Keratinocyte (primary cell): ENCODE data around the gene LSP1. TPM values are rescaled to one million over a fixed set of nuclear protein-coding genes. Genes with fewer than 3 reads are reported as not detected.
A peak's percentile ranks its signal among the peaks of the same experiment; 100 is the strongest.

Experiments
- DNase-seq: peaks from one replicate; pipeline ENCODE4 v3.0.0-alpha.2; 2011; ENCODE audit warnings: low read depth, missing footprints, low spot score
- FAIRE-seq: peaks from 2 replicates; lab custom pipeline; 2011; peaks lifted over from hg19 to GRCh38; lab: Jason Lieb, UNC
- H2AFZ ChIP-seq: 2 replicates; pipeline ENCODE4 v1.6.0; 2012; ENCODE audit warnings: low read length, control low read depth, inconsistent platforms; ENCODE audit not compliant: control insufficient read depth
- H3K27ac ChIP-seq: 2 replicates; pipeline ENCODE4 v1.5.1; 2011; ENCODE audit warnings: low read length; ENCODE audit not compliant: control insufficient read depth, insufficient read depth
- H3K27me3 ChIP-seq: 3 replicates; pipeline ENCODE4 v1.6.0; 2011; ENCODE audit warnings: low read length; ENCODE audit not compliant: control insufficient read depth, insufficient read depth; ENCODE audit errors: extremely low read depth
- H3K36me3 ChIP-seq, 2 experiments: 2 replicates in 1 of 2; 3 replicates in 1 of 2; pipeline ENCODE4 v1.5.1; 2011; ENCODE audit warnings: low read length in 2 of 2, mild to moderate bottlenecking in 1 of 2; ENCODE audit not compliant: control insufficient read depth in 2 of 2, insufficient read depth in 2 of 2; ENCODE audit errors: extremely low read depth in 1 of 2
- H3K4me1 ChIP-seq: 3 replicates; pipeline ENCODE4 v1.5.1; 2011; ENCODE audit warnings: low read length; ENCODE audit not compliant: control insufficient read depth, insufficient read depth; ENCODE audit errors: extremely low read depth
- H3K4me2 ChIP-seq: 3 replicates; pipeline ENCODE4 v1.6.0; 2011; ENCODE audit warnings: low read depth, low read length; ENCODE audit not compliant: control insufficient read depth, insufficient read depth; ENCODE audit errors: extremely low read depth
- H3K4me3 ChIP-seq, 3 experiments: fragments of 200-600 bp in 1 of 3; sonication (generic) in 1 of 3; 2 replicates in 2 of 3; 3 replicates in 1 of 3; pipeline ENCODE4 v1.5.1; 2011 to 2016; ENCODE audit warnings: low read length in 3 of 3, mild to moderate bottlenecking in 3 of 3, control low read depth in 2 of 3, inconsistent platforms in 1 of 3, low read depth in 1 of 3, mixed read lengths in 1 of 3, mixed run types in 1 of 3, moderate library complexity in 1 of 3; ENCODE audit not compliant: control insufficient read depth in 2 of 3, insufficient read depth in 2 of 3; ENCODE audit errors: extremely low read depth in 1 of 3
- H3K79me2 ChIP-seq: 2 replicates; pipeline ENCODE4 v1.6.0; 2012; ENCODE audit warnings: low read length; ENCODE audit not compliant: control insufficient read depth, insufficient read depth
- H3K9ac ChIP-seq: 3 replicates; pipeline ENCODE4 v1.6.0; 2011; ENCODE audit warnings: low read length; ENCODE audit not compliant: control insufficient read depth, insufficient read depth; ENCODE audit errors: extremely low read depth
- H3K9me1 ChIP-seq: 3 replicates; pipeline ENCODE4 v1.6.0; 2011; ENCODE audit warnings: low read length; ENCODE audit not compliant: control insufficient read depth, insufficient read depth; ENCODE audit errors: extremely low read depth
- H3K9me3 ChIP-seq: 2 replicates; pipeline ENCODE4 v1.5.1; 2012; ENCODE audit warnings: low read depth, low read length; ENCODE audit not compliant: control insufficient read depth
- H4K20me1 ChIP-seq: 3 replicates; pipeline ENCODE4 v1.6.0; 2011; ENCODE audit warnings: low read length; ENCODE audit not compliant: control insufficient read depth, insufficient read depth; ENCODE audit errors: extremely low read depth
- EZH2 ChIP-seq: IDR thresholded peaks from one replicate; pipeline ENCODE4 v1.6.1; 2012; ENCODE audit warnings: inconsistent platforms, mild to moderate bottlenecking, low read length, moderate library complexity
- dilution Hi-C: fragments of 300-500 bp; cut with MboI; formaldehyde crosslinking; loops from one replicate; pipeline ENCODE4 v1.7.0; 2020; ENCODE audit warnings: low sequenced_read_pairs; ENCODE audit not compliant: extremely low pct_ligation_motif_present
- polyA plus RNA-seq, 5 experiments: library from polyadenylated mRNA; depleted of rRNA in 3 of 5; stranded (reverse) in 3 of 5; stranded (forward) in 1 of 5; unstranded in 1 of 5; fragments of >200 nt; gene quantifications; 1 replicate in 1 of 5; 2 replicates in 3 of 5; 3 replicates in 1 of 5; pipeline versions ENCODE4 v1.2.1 to v1.2.3, GENCODE V29; 2011 to 2012; ENCODE audit warnings: missing spikeins in 2 of 5, low read depth in 1 of 5, low replicate concordance in 1 of 5
- TF ChIP-seq, protein P1 (sequence below), 3 experiments: IDR thresholded peaks in 1 of 3; conservative IDR thresholded peaks in 1 of 3; optimal IDR thresholded peaks in 1 of 3; 2 replicates in 2 of 3; 3 replicates in 1 of 3; pipeline versions ENCODE3 to v1.5.1; 2011; ENCODE audit warnings: low read length in 3 of 3, mild to moderate bottlenecking in 3 of 3, moderate library complexity in 2 of 3, control low read depth in 1 of 3, inconsistent platforms in 1 of 3; ENCODE audit not compliant: insufficient read depth in 2 of 3; ENCODE audit errors: extremely low read depth in 1 of 3

Gene LSP1
- polyA plus RNA-seq, 1 donor (not counting 4 experiments of a cell fraction or from before 2014, with no cell fraction given) = 0.94 TPM

DNA sequence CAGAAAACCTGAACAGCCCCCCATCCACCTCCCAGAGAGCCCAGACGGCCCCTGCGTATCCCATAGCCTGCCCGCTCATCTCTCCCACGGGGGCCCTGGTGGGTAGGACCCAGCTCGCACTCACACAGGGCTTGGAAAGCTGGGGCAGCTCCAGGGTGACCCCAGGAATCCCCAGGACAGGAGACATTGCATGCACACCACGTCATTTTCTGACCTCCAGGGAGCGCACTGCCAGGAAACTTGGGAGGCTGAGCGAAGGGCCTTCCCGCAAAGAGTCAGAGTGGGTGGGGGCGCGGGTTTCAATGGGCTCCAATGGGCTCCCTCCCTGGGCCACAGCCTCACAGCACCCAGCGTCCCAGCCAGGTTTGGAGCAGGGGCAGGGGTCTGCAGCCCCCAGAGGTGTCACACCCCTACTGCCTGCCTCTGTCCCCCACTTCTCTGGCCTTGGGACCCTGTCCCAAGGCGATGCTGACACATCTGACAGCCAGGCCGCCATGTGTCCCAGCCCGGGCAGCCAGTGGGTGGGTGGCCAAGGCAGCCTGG lies 26.3 kb upstream of the LSP1 start:
- no peak for TF ChIP-seq EZH2
- TF ChIP-seq, protein P1, sequence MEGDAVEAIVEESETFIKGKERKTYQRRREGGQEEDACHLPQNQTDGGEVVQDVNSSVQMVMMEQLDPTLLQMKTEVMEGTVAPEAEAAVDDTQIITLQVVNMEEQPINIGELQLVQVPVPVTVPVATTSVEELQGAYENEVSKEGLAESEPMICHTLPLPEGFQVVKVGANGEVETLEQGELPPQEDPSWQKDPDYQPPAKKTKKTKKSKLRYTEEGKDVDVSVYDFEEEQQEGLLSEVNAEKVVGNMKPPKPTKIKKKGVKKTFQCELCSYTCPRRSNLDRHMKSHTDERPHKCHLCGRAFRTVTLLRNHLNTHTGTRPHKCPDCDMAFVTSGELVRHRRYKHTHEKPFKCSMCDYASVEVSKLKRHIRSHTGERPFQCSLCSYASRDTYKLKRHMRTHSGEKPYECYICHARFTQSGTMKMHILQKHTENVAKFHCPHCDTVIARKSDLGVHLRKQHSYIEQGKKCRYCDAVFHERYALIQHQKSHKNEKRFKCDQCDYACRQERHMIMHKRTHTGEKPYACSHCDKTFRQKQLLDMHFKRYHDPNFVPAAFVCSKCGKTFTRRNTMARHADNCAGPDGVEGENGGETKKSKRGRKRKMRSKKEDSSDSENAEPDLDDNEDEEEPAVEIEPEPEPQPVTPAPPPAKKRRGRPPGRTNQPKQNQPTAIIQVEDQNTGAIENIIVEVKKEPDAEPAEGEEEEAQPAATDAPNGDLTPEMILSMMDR (optimal IDR thresholded peaks at IDR 0.05 in 1 of 3, IDR thresholded peaks at IDR 0.05 in 1 of 3, conservative IDR thresholded peaks at IDR 0.05 in 1 of 3; ENCODE audit: extremely low read depth in 1 of 3, insufficient read depth in 2 of 3, low read length in 3 of 3) = peak in 1 of 3 experiments; percentile 28
- FAIRE-seq (peak; percentile 20), DNase-seq (no peak)
- H3K27ac ChIP-seq = peak overlapping the region; percentile 47
- peak overlapping the region; percentile 41 for H3K9ac ChIP-seq
- dilution Hi-C loops = no loop called here
- peaks cover 54% of the 10 kb centered on the region for H3K4me1 ChIP-seq
- no peaks in the 10 kb centered on the region for H3K79me2 ChIP-seq
- H3K4me2 ChIP-seq = peak overlapping the region; percentile 58
- no peaks in the 10 kb centered on the region for H3K36me3 ChIP-seq
- peak overlapping the region; percentile 65 for H2AFZ ChIP-seq
- H3K27me3 ChIP-seq = no peaks in the 10 kb centered on the region
- no peaks in the 10 kb centered on the region for H3K9me3 ChIP-seq
- H3K4me3 ChIP-seq = no peak overlapping the region
- H4K20me1 ChIP-seq = no peaks in the 10 kb centered on the region
- H3K9me1 ChIP-seq = peaks cover 2% of the 10 kb centered on the region

DNA sequence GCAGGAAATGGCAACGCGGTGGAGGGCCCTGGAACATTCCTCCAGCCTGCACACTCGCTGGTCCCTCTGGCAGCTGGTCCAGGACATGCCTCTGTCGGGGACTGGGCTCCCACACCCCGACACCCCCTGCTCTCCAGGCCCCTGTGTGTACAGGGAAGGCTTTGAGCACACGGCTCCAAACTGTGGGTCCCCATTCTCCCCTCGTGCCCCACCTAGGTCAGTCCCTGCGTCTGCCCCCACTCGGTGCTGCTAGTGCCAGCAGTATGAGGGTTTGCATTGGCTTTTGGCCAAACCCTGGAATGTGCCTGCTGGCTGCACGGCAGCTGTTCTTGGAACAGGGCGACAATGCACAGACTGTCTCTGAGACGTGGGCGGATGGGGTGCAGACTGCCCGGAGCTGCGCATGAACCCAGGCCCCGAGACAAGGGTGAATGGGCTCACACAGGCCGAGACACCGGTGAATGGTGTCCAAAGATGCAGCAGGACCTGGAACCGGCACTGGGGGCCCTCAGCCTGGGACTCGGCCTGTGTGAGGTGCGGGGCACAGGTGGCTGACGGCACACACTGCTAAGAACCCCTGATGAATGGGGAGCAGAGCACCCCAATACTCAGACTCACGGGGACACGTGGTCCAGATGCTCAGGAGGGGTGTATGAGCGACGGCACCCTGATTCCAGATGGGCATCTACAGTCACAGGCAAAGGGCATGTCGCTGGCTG lies 25.6 kb upstream of the LSP1 start:
- H3K9me3 ChIP-seq = no peaks in the 10 kb centered on the region
- H3K27ac ChIP-seq = peak overlapping the region; percentile 47
- H3K4me3 ChIP-seq = peak overlapping the region in 1 of 3 experiments; percentile 7
- H4K20me1 ChIP-seq = no peaks in the 10 kb centered on the region
- FAIRE-seq (peak; percentile 94), DNase-seq (peak; percentile 77)
- TF ChIP-seq, protein P1 (optimal IDR thresholded peaks at IDR 0.05 in 1 of 3, IDR thresholded peaks at IDR 0.05 in 1 of 3, conservative IDR thresholded peaks at IDR 0.05 in 1 of 3; ENCODE audit: extremely low read depth in 1 of 3, insufficient read depth in 2 of 3, low read length in 3 of 3) = no peak
- TF ChIP-seq EZH2 = no peak
- H3K9ac ChIP-seq = peak overlapping the region; percentile 41
- H3K79me2 ChIP-seq = no peaks in the 10 kb centered on the region
- H3K4me1 ChIP-seq = peaks cover 56% of the 10 kb centered on the region
- H3K4me2 ChIP-seq = peak overlapping the region; percentile 58
- H3K9me1 ChIP-seq = peaks cover 2% of the 10 kb centered on the region
- H3K36me3 ChIP-seq = no peaks in the 10 kb centered on the region
- peak overlapping the region; percentile 65 for H2AFZ ChIP-seq
- dilution Hi-C loops = no loop called here
- H3K27me3 ChIP-seq = no peaks in the 10 kb centered on the region
